ENCODE measurements around the gene GSTM5. TPM values are rescaled to one million over a fixed set of nuclear protein-coding genes. Genes with fewer than 3 reads are reported as not detected.
"Not testable (repeated sequence)": the region's sequence is repeated elsewhere in the genome, so short reads cannot be mapped to it uniquely, and the experiment has no call there.

The GSTM5 gene
- total RNA-seq, 2 experiments from 2014 or later: not detected

DNA sequence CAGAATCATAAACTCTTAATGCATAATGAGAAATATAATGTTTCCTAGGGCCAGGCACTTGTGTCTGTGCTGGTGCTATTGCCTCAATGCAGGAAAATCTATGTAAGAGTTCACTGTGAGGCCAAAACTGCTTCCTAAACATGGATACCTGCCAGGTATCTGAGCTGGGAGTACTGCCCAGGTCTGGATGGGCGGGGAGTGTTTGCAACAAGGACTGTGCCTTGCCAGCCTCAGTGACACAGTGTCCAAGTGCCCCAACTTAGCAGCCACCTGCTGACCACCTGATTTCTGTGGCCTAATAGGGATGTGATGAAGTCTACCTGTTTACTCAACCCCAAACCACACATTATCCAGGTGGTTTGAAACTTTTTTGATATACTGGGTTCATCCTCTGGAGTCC is 26.7 kb upstream of the GSTM5 start:
- H3K36me3 Mint-ChIP-seq (ENCODE audit: low read depth); CTCF ChIA-PET; H3K4me3 Mint-ChIP-seq; H3K4me1 Mint-ChIP-seq; POLR2A ChIA-PET; H3K9me3 Mint-ChIP-seq; H3K27me3 Mint-ChIP-seq; DNase-seq; H3K27ac Mint-ChIP-seq: not testable (repeated sequence)

DNA sequence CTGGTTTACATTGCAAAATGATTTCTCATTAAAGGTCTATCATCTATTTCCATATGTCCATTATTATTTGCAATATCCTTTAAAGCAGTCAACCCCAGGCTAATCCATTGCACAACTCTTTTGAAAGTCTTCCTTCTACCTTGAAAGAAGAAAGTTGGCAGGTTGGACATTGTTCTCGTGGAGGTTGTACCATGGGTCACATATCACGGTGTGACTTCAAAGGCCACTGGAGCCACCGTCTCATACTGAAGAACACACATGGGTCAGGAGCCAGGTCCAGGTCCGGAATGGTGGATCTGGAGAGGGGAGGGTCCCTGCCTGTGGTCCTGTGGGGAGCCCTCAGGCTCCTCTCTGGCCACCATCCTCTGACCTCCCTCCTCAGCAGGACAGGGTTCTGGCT is 26.2 kb upstream of the GSTM5 start:
- CTCF ChIA-PET; H3K4me3 Mint-ChIP-seq; DNase-seq; H3K9me3 Mint-ChIP-seq; H3K27me3 Mint-ChIP-seq; H3K36me3 Mint-ChIP-seq (ENCODE audit: low read depth); H3K27ac Mint-ChIP-seq; H3K4me1 Mint-ChIP-seq; POLR2A ChIA-PET: not testable (repeated sequence)

DNA sequence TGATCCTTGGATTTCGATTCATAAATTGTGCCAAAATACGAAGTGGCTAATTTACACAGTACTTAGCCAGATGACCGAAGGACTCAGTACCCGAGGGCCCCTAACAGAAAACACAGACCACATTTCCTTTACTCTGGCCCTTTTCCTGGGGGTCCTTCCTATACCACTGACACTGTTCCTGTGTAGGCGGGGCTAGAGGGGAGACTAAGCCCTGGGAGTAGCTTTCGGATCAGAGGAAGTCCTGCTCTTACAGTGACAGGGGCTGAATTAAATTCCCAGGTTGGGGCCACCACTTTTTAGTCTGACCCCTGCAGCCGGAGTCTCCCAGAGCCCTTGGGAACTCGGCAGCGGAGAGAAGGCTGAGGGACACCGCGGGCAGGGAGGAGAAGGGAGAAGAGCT is 24.9 kb upstream of the GSTM5 start:
- POLR2A ChIA-PET; H3K9me3 Mint-ChIP-seq; DNase-seq; H3K4me1 Mint-ChIP-seq; H3K36me3 Mint-ChIP-seq (ENCODE audit: low read depth); H3K27ac Mint-ChIP-seq; CTCF ChIA-PET; H3K27me3 Mint-ChIP-seq; H3K4me3 Mint-ChIP-seq: not testable (repeated sequence)

DNA sequence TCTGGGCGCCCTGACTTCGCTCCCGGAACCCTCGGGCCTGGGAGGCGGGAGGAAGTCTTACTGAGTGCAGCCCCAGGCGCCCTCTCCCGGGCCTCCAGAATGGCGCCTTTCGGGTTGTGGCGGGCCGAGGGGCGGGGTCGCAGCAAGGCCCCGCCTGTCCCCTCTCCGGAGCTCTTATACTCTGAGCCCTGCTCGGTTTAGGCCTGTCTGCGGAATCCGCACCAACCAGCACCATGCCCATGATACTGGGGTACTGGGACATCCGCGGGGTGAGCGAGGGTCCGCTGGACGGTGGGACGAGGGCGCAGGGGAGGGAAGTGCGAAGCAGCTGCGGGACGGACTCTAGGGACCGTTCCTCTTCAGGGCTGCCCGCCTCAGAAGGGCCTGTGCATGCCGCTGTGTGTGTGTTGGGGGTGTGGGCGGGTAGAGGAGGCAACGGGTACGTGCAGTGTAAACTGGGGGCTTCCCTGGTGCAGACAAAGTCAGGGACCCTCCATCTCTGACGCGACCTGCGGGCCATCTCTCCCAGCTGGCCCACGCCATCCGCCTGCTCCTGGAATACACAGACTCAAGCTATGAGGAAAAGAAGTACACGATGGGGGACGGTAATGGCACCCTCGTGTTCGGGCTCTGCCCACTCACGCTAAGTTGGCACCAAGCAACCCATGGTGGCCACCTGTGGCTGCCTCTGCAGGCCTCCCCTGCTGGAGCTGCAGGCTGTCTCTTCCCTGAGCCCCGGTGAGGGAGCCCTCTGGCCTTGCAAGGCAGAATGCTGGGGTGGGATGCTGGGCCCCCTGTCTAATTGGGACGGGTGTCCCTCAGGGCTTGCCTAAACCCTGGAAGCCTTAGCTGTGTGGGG is 24.2 kb upstream of the GSTM5 start, which contains the start of gene GSTM1:
TSS of gene GSTM1 (plus strand) at position 177 of the 859 bp plus-strand sequence. CDS start at position 234, 57 bp downstream.
- POLR2A ChIA-PET: no interaction called here
- no peaks in the 10 kb centered on the region for H3K9me3 Mint-ChIP-seq
- H3K4me3 Mint-ChIP-seq: no peak within 1 kb of the TSS
- H3K36me3 Mint-ChIP-seq (ENCODE audit: low read depth): no peaks in the 10 kb centered on the region
- H3K4me1 Mint-ChIP-seq: no peaks in the 10 kb centered on the region
- H3K27ac Mint-ChIP-seq: no peak within 1 kb of the TSS
- H3K27me3 Mint-ChIP-seq: no peaks in the 10 kb centered on the region
- DNase-seq: no peak
- CTCF ChIA-PET: no interaction called here

DNA sequence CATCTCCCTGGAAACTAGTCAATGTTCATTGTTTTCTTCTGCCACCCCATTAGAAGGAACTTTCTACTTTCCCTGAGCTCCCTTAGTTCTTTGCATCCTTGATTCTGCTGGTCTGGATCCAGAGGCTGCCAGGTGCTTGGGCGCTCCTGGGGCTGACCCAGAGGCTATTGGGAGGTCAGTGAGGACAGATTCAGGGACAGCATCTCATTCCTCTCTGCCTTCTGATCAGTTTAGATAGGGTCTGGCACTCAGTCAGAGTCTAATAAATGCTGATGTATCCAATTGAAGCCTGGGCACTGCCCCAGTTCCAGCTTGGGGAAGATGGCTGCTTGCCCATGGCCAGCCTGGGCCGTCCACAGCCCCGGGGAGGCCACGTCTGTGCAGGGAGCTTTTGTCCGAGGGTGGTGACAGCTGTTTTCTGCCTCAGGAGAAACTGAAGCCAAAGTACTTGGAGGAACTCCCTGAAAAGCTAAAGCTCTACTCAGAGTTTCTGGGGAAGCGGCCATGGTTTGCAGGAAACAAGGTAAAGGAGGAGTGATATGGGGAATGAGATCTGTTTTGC is 22.1 kb upstream of the GSTM5 start:
- no peaks in the 10 kb centered on the region for H3K27me3 Mint-ChIP-seq
- ChIA-PET CTCF (no interaction called here), POLR2A (no interaction called here)
- H3K9me3 Mint-ChIP-seq: no peaks in the 10 kb centered on the region
- no peaks in the 10 kb centered on the region for H3K4me1 Mint-ChIP-seq
- no peak for DNase-seq
- no peaks in the 10 kb centered on the region for H3K36me3 Mint-ChIP-seq (ENCODE audit: low read depth)
- H3K4me3 Mint-ChIP-seq: no peak overlapping the region
- H3K27ac Mint-ChIP-seq: no peak overlapping the region

DNA sequence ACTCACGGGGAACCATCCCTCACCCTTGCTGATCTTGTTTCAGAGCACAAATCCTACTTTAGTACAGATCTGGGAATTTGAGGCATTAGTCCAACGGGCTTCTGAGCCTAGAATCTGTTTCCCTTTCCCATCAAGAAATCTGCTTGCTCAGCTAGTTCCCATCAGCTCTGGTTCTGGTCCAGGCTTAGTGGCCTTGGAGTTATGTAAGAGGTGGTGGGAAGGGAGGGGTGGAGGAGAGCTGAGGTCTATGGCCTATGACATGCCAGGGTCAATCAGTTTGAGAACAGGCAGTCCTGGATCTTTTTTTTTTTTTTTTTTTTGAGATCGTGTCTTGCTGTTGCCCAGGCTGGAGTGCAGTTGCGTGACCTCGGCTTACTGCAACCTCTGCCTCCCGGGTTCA is 20.3 kb upstream of the GSTM5 start:
- CTCF ChIA-PET: no interaction called here
- no peaks in the 10 kb centered on the region for H3K9me3 Mint-ChIP-seq
- H3K27ac Mint-ChIP-seq: no peak overlapping the region

DNA sequence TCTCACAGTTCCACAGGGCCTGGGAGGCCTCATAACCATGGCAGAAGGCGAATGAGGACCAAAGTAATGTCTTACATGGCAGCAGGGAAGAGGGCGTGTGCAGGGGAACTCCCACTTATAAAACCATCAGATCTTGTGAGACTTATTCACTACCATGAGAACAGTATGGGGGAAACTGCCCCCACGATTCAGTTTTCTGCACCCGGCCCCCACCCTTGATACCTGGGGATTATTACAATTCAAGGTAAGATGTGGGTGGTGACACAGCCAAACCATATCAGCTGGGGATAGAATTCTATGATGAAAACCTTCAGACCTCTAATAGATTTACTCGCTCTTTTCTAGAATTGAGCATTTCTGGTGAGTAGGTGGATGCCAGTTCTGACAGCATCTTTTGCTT is 17.7 kb upstream of the GSTM5 start:
- H3K4me3 Mint-ChIP-seq; CTCF ChIA-PET; H3K4me1 Mint-ChIP-seq; POLR2A ChIA-PET; DNase-seq; H3K27me3 Mint-ChIP-seq; H3K9me3 Mint-ChIP-seq; H3K27ac Mint-ChIP-seq; H3K36me3 Mint-ChIP-seq (ENCODE audit: low read depth): not testable (repeated sequence)

More for the DNA sequence above, 20.3 kb upstream of the GSTM5 start:
- H3K36me3 Mint-ChIP-seq (ENCODE audit: low read depth): no peaks in the 10 kb centered on the region
- no peak overlapping the region for H3K4me3 Mint-ChIP-seq
- DNase-seq: no peak
- no peaks in the 10 kb centered on the region for H3K27me3 Mint-ChIP-seq
- H3K4me1 Mint-ChIP-seq: no peaks in the 10 kb centered on the region
- POLR2A ChIA-PET: no interaction called here

DNA sequence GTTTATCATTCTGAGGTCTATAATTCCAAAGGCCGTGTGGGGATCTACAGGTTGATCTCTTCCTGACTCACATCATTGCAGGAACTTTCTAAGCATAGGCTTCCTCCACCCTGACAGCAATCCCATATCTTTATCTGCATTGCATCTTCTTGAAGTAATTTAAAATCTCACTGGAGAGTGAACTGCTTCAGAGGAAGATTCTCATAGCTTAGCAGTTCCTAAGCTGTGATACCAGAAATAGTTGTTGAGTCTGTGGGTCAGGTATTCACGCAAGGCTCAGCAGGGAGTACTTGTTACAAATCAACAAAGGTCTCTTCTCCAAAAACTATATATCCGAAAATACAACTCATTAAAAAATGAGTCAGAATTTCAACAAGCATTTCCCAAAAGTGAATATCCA is 16.9 kb upstream of the GSTM5 start:
- H3K4me1 Mint-ChIP-seq: not testable (repeated sequence)

DNA sequence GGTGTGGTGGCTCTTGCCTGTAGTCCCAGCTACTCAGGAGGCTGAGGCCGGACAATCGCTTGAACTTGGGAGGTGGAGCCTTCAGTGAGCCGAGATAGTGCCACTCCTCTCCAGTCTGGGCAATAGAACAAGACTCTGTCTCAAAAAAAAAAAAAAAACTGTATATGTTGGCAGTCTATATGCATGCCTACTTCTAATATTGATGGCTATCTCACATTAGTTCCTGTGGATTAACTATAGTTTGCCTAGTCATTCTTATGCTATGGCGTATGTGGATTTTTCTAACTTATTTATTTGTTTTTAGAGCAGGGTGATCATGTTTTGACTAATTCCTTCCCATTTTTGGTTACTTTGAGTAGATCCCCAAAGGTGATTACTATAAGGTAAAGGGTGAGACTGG is 15.0 kb upstream of the GSTM5 start:
- no peaks in the 10 kb centered on the region for H3K27me3 Mint-ChIP-seq
- no peaks in the 10 kb centered on the region for H3K9me3 Mint-ChIP-seq
- no peak for DNase-seq
- POLR2A ChIA-PET: no interaction called here
- H3K27ac Mint-ChIP-seq: no peak overlapping the region
- H3K36me3 Mint-ChIP-seq (ENCODE audit: low read depth): no peaks in the 10 kb centered on the region
- no peak overlapping the region for H3K4me3 Mint-ChIP-seq
- CTCF ChIA-PET: no interaction called here
- H3K4me1 Mint-ChIP-seq: no peaks in the 10 kb centered on the region

More for the DNA sequence above, 16.9 kb upstream of the GSTM5 start:
- H3K36me3 Mint-ChIP-seq (ENCODE audit: low read depth); POLR2A ChIA-PET; CTCF ChIA-PET; DNase-seq; H3K4me3 Mint-ChIP-seq; H3K9me3 Mint-ChIP-seq; H3K27ac Mint-ChIP-seq; H3K27me3 Mint-ChIP-seq: not testable (repeated sequence)

DNA sequence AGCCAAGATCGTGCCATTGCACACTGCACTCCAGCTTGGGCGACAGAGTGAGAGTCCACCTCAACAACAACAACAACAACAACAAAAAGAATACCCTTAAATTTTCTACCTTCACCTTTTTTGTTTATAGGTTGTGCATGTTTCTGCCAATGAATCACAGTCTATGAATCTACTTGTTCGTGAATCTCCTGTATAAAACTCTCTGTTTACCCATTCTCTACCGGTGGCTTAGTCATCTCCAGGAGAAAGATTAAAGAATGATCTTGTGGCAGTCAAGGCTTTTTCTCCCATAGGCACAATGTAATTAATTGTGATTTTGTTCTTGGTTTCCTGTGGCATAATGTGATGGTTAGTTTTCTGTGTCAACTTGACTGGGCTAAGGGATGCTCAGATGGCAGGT is 14.2 kb upstream of the GSTM5 start:
- H3K27ac Mint-ChIP-seq; H3K36me3 Mint-ChIP-seq (ENCODE audit: low read depth); DNase-seq; H3K9me3 Mint-ChIP-seq; H3K4me3 Mint-ChIP-seq; CTCF ChIA-PET; H3K4me1 Mint-ChIP-seq; H3K27me3 Mint-ChIP-seq; POLR2A ChIA-PET: not testable (repeated sequence)

DNA sequence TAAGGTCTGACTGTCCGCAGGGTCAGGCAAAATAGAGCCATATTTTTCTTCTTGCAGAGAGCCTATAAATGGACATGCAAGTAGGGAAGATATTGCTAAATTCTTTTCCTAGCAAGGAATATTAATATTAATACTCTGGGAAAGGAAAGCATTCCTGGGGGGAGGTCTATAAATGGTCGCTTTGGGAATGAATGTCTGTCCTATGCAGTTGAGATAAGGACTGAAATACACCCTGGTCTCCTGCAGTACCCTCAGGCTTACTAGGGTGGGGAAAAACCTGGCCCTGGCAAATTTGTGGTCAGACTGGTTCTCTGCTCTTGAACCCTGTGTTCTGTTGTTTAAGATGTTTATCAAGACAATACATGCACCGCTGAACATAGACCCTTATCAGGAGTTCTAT is 9.1 kb upstream of the GSTM5 start:
- H3K36me3 Mint-ChIP-seq (ENCODE audit: low read depth); H3K4me3 Mint-ChIP-seq; POLR2A ChIA-PET; H3K27ac Mint-ChIP-seq; DNase-seq; H3K4me1 Mint-ChIP-seq; CTCF ChIA-PET; H3K9me3 Mint-ChIP-seq: not testable (repeated sequence)
- peaks cover 15% of the 10 kb centered on the region for H3K27me3 Mint-ChIP-seq

DNA sequence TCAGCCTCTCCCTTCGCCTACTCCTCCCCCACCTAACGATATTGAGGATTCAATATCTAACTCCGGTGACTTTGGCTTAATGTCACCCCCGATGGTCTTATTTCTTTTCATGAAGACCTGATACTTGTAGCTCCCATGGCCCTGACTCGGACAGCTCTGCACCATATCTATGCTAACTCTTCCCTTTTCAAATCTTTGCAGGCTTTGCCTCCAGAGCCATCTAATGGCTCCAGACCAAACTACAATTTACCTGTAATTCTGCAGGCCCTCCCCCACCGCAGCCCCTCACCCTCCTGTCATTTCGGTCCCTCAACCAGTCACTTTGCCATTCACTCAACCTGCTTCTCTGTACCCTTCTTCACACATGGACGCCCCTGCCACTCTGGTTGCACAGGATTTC is 7.9 kb upstream of the GSTM5 start:
- H3K9me3 Mint-ChIP-seq: peaks cover 8% of the 10 kb centered on the region
- H3K36me3 Mint-ChIP-seq (ENCODE audit: low read depth): no peaks in the 10 kb centered on the region
- H3K27me3 Mint-ChIP-seq: peaks cover 21% of the 10 kb centered on the region
- CTCF ChIA-PET: no interaction called here
- no peak overlapping the region for H3K27ac Mint-ChIP-seq
- DNase-seq: no peak
- POLR2A ChIA-PET: no interaction called here
- H3K4me3 Mint-ChIP-seq: no peak overlapping the region
- H3K4me1 Mint-ChIP-seq: no peaks in the 10 kb centered on the region

DNA sequence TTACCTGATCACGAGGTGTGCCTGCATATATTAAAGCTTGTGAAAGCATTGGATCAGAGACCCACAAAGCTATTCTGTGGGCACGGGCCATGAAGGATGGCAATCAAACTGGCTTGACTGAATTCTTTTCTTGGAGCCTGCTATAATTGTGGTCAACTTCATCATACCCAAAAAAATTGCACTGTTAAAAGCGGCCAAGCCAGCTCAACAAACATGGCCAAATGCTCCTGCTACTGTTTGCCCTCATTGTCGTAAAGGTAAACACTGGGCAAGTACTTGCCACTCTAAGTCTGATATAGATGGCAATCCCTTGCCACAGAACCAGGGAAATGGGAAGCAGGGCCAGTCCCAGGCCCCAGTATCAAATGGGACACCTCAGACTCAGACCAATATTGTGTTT is 6.6 kb upstream of the GSTM5 start:
- peaks cover 12% of the 10 kb centered on the region for H3K9me3 Mint-ChIP-seq
- H3K4me1 Mint-ChIP-seq: no peaks in the 10 kb centered on the region
- ChIA-PET CTCF (interaction anchor here (0.9 kb wide), 1 partner anchor 66 kb away, joined by 3 read pairs; no protein-coding TSS in a partner anchor), POLR2A (no interaction called here)
- H3K27ac Mint-ChIP-seq: no peak overlapping the region
- DNase-seq: no peak
- no peaks in the 10 kb centered on the region for H3K36me3 Mint-ChIP-seq (ENCODE audit: low read depth)
- H3K27me3 Mint-ChIP-seq: peaks cover 21% of the 10 kb centered on the region
- no peak overlapping the region for H3K4me3 Mint-ChIP-seq

DNA sequence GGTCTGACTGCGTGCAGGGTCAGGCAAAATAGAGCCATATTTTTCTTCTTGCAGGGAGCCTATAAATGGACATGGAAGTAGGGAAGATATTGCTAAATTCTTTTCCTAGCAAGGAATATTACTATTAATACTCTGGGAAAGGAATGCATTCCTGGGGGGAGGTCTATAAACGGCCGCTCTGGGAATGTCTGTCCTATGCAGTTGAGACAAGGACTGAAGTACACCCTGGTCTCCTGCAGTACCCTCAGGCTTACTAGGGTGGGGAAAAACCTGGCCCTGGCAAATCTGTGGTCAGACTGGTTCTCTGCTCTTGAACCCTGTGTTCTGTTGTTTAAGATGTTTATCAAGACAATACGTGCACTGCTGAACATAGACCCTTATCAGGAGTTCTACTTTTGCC is 3.1 kb upstream of the GSTM5 start:
- CTCF ChIA-PET; H3K4me3 Mint-ChIP-seq; H3K27ac Mint-ChIP-seq; DNase-seq; POLR2A ChIA-PET; H3K4me1 Mint-ChIP-seq; H3K36me3 Mint-ChIP-seq (ENCODE audit: low read depth): not testable (repeated sequence)
- H3K9me3 Mint-ChIP-seq: peaks cover 12% of the 10 kb centered on the region
- peaks cover 23% of the 10 kb centered on the region for H3K27me3 Mint-ChIP-seq

All from activated CD4-positive, alpha-beta memory T cell treated with anti-CD3 and anti-CD28 coated beads, Interleukin-2, amount 10 ng/mL, durations not matched to agents 7 days and 5 days (primary cell).